Stimulated activated CD8-positive, alpha-beta memory T cell treated with anti-CD3 and anti-CD28 coated beads, Interleukin-15, amount 100 ng/mL, for 4 hours (primary cell): ENCODE measurements around the gene TOR1A.
A peak's percentile ranks its signal among the peaks of the same experiment; 100 is the strongest.

Experiments
- DNase-seq, 2 donors: peaks; one replicate each; pipeline ENCODE4 v3.0.0-alpha.2; 2020; ENCODE audit warnings: low read depth in 2 of 2

The TOR1A gene

DNA sequence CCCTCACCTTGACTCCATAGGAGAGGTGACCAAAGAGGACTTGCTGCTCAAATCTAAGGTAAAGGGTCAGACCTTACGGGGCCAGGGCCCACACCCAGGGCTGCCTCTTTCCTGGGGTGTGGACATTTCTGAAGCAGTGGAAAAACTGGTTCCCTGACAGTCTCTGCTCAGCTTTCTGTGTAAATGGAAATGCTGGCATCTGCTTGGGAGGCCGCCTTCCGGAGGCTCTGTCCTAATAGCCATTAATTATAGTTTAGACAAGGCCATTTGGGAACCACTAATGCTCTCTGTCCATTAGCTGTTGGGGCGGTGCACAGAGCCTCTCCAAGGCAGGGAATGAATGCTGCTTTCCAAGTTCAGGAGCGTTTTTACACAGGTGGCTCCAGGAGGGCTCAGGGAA lies 28.6 kb upstream of the TOR1A start:
- no peak for DNase-seq

DNA sequence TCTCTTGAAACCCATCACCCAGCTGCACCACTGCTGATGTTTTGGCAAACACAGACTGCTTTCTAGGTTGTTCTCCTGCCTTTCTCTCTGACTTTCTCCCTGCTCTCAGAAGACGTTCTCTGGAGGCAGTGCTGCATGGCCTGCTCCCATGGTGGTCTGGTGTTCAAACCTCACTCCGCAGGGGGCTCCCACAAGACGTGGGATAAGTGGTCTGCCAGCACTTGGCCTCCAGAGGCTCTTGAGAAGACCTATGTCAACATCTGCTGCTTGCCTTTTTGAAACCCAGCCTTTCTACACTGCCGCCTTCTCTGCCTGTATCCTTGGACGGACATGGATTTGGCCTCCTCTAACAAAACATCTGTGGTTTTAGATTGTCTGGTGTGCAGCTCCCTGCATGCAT lies 27.9 kb upstream of the TOR1A start:
- no peak for DNase-seq

DNA sequence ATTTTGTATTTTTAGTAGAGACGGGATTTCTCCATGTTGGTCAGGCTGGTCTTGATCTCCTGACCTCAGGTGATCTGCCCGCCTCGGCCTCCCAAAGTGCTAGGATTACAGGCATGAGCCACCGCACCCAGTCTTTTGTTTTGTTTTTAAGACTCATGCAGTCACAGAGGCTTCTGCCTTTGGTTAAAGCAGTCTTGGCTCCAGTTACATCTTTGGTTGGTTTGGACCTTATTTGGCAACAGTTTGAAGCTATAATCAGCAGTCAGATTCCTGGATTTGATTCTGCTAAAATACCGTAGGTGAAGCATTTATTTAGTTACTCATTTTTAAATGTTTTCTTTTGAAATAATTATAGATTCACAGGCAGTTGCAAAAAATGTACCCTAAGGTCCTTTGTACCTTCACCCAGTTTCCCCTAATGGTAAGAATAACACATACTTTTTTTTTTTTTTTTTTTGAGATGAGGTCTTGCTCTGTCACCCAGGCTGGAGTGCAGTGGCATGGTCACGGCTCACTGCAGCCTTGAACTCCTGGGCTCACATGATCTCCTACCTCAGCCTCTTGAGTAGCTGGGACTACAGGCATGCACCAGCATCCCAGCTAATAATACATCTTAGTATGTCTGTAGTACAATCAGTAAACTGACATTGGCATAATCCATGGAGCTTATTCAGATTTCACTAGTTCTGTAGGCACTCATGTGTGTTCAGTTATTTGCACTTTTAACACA lies 27.1 kb upstream of the TOR1A start:
- no peak for DNase-seq

DNA sequence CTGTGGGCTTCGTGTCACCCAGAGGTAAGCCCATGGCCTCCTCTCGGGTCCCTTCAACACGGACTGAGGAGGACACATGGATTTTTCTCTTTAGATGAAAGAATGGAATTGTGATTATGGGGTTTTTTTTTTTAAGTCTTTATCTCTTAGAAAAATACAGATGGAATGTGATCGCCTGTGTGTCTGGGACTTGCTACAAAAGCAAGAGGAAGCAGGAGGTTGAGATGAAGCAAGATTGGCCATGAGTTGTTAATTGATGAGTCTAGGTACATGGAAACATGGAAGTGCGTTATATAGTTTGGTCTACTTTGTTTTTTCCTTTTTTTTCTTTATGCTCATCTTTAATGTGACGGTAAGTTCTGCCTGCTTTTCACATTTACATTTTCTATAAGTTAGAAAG lies 26.0 kb upstream of the TOR1A start:
- DNase-seq = no peak

DNA sequence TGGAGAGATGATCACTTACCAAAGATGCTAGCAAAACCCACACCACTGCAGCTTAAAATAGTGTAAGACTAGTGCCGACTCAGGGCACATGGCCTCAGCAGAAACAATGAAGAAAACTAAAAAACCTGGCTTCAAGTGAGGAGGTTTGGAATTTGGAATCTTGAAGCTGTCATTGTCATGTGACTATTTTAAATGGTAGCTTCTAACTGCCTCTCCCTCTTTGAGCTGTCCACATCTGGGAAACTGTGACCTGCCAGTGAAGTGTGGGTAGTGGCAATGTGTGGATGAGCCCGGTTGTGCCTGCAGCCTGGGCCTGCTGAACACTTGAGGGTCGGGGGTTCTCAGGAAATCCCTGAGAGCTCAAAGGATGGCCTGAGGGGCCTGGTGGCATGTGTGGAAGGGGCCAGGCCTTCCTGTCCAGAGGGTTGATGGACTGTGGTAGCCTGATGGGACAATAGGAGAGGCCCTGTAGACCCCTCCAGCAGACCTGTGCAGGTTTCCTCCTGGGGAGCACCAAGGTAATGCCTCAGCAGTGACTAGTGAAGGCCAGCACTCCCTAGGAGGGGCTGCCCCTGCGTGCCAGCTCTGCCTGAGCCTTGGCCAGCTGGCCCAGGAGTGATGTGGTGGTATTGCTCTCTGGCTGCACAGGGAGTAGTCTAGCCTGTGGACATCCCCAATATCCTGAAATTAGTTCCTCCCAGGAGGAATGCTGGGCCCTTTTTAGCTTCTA lies 24.9 kb upstream of the TOR1A start:
- no peak for DNase-seq

DNA sequence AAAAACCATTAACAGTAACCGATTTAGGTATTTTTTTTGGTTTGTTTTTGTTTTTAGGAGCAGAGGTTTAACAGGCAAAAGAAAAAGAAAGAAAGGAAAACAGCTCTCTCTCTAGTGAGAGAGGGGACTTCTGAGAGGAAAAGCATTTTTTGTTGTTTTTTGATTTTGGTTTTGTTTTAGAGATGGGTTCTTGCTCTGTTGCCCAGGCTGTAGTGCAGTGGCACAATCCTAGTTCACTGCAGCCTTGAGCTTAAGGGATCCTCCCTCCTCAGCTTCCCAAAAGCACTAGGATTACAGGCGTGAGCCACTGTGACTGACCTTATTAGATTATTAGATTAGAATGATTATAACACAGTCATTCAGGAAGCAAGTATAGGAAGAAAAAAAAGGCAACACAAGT lies 21.4 kb upstream of the TOR1A start:
- DNase-seq = no peak

DNA sequence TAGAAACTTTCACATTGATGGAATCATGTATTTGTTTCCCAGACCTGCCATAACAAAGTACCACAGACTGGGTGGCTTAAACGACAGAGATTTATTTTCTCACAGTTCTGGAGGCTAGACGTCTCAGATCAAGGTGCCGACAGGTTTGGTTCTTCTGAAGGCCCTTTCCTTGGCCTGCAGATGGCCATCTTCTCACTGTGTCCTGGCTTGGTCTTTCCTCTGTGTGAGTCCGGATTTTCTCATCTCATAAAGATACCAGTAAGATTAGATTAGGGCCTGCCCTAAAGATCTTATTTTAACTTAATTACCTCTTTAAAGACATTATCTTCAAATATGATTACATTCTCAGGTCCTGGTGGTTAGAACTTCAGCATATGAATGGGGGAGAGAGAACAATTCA lies 17.1 kb upstream of the TOR1A start:
- no peak for DNase-seq

DNA sequence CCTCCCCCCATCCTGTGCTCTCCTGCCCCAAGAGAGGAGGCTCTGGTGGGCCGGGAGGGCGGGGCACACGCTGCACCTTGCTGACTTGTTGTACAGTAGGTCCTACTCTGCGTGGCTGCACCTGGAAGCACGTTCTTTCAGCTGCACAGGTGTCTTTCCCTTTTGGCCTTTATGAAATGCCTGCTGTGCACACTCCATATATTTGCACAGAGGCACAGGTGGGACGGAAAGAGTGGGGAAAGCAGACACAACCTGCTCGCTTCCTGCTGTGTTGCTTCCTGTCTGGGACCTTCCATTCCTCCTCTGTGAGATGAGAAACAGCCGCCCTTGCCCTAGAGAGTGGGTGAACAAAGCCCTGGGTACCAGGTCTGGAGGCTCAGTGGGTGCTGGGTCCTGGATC lies 16.1 kb upstream of the TOR1A start:
- DNase-seq = no peak

DNA sequence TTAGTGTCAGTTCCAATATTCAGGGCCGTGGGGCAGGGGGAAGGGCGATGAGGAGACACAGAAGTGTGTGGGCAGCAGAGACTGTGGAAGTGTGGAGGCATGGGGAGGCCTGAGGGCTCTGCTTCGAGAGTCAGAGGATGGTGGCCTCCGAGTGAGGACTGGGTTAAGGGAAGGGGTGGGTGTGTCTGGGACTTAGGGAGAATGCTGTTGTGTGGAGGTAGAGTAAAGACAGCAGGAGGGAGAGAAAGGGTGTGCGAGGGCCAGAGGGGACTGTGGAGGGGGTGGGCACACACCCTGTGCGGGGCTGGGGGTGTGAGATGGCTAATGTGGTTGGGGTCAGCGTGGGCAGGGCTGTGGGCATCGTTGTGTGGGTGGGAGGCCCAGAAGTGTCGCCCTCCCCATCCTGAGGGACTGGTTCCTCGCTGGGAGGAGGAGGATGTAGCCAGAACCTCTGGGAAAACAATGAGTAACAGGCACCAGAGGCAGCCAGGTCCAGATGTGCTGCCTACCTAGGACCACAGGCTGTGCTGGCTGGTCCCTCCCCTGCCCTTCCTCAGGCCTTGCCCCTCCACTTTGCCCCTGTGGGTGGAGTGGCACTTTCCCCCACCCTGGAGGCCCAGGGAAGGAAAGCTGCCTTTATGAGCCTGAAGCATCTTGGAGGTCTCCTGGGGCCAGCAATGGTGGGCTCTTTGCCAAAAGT lies 15.5 kb upstream of the TOR1A start:
- no peak for DNase-seq

DNA sequence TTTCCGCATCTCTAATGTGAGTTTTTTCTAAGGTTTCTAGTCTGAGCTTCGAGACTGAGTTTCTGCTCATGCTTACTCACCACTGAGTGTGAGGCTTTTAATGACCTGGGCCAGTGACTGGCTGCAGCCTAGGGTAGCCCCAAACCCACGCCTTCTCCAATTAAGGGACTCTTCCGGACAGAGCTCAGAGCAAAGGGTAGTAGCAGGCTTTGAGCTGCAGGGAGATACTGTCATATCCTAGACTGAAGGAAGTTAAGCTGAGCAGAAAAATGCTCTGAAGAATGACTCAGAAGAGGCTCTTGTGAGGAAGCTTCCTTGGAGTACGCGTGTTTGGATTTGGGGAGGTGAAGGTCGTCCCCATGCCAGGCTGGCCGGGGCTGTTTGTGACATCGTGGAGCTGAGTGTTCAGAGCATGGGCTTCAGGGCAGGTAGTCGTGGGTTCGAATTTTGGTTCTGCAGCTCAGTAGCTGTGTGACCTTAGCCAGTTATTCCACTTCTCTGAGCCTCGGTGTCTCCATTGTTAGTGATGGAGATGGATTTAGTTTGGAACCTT lies 14.8 kb upstream of the TOR1A start:
- DNase-seq = no peak

DNA sequence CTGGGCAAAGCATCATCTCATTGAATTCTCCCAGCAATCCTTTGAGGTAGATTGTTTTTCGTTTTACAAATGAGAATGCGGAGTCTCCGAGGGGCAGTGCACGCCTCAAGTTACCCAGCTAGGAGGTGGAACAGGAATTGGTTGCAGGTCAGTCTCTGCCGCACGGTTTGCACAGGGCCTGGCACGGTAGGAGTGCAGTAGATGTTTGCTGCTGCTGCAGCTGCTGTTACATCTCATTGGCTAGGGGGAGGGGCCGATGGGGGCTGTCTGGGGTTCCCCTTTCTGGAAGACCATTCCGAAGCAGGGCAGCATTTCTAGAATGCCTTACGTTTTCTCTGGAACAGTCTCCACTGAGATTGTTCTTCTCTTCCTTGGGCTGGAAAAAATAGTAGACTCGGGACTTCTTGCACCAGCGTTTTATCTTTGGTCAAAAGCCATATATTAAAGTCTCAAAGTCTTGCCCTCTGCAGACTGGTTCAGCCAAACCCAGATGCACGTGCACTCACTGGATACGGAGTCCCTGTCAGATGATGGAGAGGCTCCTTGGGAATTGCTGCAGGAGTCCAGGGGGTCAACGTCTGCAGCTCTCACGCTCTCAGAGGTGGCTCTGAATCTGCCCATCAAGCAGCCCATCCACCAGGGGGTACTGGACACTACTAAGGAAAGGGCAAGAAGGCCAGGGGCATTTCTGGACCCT lies 12.5 kb upstream of the TOR1A start:
- no peak for DNase-seq

DNA sequence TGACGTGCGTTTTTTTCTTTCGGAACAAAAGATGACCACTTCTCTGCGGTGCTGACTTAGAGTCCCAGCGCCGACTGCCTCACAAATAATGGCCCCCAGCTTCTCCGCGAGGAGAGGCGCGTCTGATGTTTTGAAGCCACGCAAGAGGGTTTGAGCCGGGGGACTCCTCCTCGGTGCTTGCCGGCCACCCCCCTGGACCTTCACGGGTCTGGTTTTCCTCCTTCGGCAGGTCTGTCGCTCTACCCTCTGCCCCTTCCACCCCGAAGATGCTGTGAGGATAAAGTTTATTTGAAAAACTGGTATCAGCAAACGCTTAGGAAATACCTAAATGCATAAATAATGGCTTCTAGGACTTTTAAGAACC lies 11.9 kb upstream of the TOR1A start:
- no peak for DNase-seq

DNA sequence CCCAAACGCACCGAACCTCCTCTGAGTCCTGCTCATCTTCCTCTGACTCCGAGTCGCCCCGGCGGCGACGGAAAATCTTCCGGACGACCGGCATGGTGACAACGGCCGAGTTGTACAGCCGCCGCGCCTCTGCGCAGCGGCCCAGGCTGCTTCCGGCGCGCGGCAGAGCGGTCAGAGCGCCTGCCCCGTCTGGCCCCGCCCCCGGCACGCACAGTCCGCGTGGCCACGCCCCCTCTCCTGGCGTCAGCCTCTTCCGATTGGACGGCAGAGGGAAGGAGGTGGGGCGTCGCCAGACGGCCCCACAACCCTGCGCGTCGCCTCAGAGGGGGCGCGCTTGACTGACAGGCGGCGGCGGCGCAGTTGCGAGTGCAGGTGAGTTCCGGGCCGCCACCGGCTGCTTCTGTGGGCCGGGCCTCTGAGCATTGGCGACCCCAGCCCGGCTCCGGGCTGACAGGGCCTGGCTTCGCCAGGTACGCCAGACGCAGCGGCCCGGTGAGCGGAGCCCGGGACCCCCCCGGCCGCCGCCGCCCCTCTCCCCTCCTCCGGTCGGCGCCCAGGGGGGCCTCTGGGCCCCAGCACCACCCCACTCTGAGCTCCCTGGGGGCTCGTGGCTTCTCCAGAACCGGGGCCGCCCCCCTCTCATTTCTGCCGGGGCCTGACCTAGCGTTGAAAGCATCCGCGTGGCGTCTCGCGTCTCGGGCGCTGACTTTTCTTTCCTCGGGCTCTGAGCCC lies 11.4 kb upstream of the TOR1A start, which contains the start of the genes C9orf78 and USP20:
TSS of gene C9orf78 (minus strand) at position 148 of the 732 bp plus-strand sequence. CDS start at position 94, 54 bp downstream.
TSS of gene USP20 (plus strand) at position 331 of the 732 bp plus-strand sequence. CDS start 17,098 bp downstream, outside the sequence.
- DNase-seq = peak; percentile 89 to 93

DNA sequence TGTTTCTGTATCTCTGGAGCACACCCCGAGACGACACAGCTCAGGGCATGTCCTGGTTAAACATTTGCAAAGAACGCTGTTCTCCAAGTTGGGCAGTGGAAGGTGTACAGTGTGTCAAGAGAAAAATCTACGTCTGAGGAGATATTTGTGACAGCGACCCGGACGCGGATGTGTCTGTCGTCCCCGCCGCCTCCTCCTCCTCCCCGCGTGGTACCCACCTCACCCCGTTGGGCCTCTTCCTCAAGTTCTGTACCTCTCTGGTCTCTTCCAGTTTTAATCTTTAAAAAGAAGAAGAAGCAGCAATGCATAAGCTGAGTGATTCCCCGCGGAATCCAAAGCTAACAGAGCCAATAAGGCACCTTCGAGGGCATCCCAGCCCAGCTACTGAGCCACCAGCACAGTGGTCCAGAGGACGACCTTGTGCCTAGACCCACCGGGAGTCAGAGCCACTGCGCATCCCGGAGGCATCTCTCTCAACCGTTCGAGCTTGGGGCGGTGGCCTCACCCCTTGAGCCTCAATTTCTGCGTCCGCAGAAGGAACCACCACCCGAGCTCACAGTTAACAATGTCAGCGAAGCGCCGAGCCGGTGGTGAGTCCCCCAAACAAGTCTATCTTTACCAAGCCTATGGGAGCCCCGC lies 10.7 kb upstream of the TOR1A start:
- no peak for DNase-seq

DNA sequence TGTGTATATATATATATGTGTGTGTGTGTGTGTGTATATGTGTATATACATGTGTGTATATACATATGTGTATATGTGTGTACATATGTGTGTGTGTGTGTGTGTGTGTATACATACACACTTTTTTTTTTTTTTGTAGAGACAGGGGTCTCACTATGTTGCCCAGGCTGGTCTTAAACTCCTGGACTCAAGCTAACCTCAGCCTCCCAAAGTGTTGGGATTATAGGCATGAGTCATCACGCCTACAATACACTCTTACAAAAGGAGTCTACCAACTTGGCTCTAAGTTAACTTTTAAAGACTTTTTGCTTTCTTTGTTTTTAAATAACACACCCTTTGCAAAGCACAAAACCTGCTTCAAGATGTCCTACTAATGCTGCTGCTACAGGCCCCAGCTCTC lies 9.0 kb upstream of the TOR1A start:
- no peak for DNase-seq

DNA sequence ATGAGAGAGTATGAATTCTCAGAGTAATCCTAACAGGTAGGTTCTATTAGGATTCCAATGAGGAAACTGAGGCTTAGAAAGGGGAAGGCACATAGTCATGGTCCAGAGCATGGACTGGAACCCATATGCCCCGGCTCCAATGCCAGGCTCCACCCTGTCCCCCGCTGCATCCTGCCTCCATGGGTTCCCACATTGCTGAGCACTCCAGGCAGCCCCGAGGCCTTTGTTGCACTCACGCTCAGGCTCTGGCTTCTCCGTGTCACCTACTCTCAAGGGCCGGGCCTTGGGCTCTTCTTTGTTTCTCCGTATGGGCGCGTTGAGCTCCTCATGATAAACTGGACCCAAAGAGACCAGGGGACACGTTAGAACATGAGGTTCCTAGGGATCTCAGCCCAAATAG lies 5.0 kb upstream of the TOR1A start:
- no peak for DNase-seq

DNA sequence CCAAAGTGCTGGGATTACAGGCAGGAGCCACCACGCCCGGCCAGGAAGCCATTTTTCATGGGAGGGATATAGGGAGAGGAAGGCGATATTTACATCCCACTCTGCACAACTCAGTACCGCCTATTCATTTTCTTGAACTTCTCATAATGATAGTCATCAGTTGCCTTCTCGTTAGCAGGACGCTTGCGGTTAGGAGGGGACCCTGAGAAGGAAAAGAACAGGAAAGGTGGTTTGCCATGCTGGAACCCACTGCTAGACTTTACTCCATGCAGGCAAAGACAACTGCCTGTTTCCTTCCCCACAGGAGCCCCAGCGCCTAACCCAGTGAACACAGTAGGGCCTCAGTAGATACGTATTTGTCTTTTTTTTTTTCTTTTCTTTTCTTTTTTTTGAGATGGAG lies 4.1 kb upstream of the TOR1A start:
- DNase-seq = no peak

DNA sequence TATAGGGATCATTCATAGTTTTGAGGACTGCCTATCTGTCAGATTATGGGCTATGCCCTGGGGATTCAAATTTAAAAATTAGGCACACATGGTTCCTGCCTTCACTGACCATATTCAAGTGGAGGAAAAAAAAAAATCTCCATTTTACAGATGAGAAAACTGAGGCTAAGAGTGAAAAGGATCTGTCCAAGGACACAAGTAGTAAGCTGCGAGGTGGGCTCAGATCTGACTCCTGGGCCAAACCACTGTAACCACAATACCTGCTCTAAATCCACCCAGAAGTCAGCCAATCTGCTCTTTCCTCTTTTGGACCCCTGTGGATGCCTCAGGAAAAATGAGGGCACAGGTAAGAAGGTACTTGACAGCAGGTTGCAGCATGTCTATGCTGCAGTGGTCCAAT lies 2.8 kb upstream of the TOR1A start:
- no peak for DNase-seq

DNA sequence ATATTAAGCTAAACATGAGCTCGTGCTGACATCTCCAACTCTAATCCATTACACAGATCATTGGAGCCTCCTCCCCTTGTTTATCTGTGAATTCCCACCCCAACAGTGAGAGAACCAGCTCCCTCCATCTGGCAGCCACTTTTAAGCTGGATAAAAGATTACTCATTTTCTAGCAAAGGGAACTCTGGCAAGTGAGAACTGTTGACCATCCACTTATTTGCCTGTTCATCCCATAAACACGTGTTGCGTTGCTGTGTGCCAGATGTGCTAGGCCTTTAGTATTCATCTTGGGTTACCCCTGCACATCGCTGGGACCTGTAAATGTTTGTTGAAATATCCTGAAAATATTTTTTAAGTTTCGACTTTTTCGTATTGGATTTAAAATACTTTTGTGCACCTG lies 2.4 kb upstream of the TOR1A start:
- DNase-seq = no peak

DNA sequence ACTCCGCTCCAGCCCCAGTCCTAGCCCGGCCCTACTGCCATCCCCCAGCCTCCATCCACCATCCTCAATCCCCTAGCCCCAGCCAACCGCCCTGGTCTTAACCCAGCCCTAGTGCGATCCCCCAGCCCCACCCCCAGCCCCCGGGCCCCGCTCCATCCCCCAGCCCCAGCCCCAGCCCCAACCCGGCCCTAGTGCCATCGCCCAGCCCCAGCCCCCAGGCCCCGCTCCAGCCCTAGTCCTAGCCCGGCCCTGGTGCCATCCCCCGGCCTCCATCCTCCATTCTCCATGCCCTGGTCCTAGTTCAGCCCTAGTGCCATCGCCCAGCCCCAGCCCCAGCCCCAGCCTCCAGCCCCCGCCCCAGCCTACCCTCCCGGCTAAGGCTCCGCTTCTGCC lies 398 bp downstream of the TOR1A start:
- DNase-seq = no peak
